ENCODE measurements around the gene FAM222B. TPM values are rescaled to one million over a fixed set of nuclear protein-coding genes. Genes with fewer than 3 reads are reported as not detected.
"Not testable (repeated sequence)": the region's sequence is repeated elsewhere in the genome, so short reads cannot be mapped to it uniquely, and the experiment has no call there.

Gene FAM222B
- total and polyA plus RNA-seq, 12 donors: 4.9 to 18.3 (median 13.4) TPM

DNA sequence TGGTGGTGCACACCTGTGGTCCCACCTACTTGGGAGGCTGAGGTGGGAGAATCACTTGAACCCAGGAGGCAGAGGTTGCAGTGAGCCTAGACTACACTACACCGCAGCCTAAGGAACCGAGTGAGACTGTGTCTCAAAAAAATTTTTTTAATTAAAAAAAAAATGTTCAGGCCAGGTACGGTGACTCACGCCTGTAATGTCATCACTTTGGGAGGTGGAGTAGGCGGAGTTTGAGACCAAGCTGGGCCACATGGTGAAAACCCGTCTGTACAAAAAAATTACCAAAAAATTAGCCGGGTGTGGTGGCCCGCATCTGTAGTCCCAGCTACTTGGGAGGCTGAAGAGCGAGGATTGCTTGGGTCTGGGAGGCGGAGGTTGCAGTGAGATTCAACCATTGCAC lies 3.6 kb upstream of the FAM222B start:
- DNase-seq: no peak
- 84 to 92% (median 89%) methylated on average over 10 of the region's 10 CpGs for WGBS, 4 donors
- Histone ChIP-seq H3K27ac (no peak overlapping the region), H3K27me3 (no peaks in the 10 kb centered on the region), H3K4me1 (replicated peaks in 1 of 2) (peaks cover 5 to 8% of the 10 kb centered on the region in 2 donors), H3K9me3 (replicated peaks in 1 of 3) (no peaks in the 10 kb centered on the region), H3K36me3 (replicated peaks in 1 of 2) (no peaks in the 10 kb centered on the region), H3K4me3 (no peak overlapping the region)
- intact Hi-C loops (cut with DNase I): loop anchor here in 1 of 2 donors (10.0 kb wide), 1 partner anchor 91 kb away; no protein-coding TSS in a partner anchor
- TF ChIP-seq POLR2A (IDR thresholded peaks at IDR 0.05): no peak
- TF ChIP-seq, protein P1, sequence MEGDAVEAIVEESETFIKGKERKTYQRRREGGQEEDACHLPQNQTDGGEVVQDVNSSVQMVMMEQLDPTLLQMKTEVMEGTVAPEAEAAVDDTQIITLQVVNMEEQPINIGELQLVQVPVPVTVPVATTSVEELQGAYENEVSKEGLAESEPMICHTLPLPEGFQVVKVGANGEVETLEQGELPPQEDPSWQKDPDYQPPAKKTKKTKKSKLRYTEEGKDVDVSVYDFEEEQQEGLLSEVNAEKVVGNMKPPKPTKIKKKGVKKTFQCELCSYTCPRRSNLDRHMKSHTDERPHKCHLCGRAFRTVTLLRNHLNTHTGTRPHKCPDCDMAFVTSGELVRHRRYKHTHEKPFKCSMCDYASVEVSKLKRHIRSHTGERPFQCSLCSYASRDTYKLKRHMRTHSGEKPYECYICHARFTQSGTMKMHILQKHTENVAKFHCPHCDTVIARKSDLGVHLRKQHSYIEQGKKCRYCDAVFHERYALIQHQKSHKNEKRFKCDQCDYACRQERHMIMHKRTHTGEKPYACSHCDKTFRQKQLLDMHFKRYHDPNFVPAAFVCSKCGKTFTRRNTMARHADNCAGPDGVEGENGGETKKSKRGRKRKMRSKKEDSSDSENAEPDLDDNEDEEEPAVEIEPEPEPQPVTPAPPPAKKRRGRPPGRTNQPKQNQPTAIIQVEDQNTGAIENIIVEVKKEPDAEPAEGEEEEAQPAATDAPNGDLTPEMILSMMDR (IDR thresholded peaks at IDR 0.05): no peak

DNA sequence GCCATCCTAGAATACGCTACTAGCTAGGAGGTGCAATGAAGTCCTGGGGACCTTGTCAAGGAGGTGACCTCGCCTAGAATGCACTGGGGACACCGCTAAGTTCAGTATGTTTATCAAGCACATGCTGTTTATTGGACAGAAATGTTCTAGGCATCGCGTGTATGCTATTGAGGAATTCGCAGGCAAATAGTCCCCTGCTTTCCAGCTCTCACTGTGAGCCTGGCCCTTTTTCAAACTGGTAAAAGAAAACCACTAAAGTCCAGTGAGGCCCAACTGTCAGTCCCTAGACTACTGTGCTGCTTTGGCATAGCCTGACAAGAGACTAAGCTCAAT lies 1.2 kb upstream of the FAM222B start:
- intact Hi-C loops (cut with DNase I): loop anchor here in 1 of 2 donors (10.0 kb wide), 1 partner anchor 89 kb away; no protein-coding TSS in a partner anchor
- 91 to 96% (median 93%) methylated on average over 6 of the region's 6 CpGs for WGBS, 4 donors

DNA sequence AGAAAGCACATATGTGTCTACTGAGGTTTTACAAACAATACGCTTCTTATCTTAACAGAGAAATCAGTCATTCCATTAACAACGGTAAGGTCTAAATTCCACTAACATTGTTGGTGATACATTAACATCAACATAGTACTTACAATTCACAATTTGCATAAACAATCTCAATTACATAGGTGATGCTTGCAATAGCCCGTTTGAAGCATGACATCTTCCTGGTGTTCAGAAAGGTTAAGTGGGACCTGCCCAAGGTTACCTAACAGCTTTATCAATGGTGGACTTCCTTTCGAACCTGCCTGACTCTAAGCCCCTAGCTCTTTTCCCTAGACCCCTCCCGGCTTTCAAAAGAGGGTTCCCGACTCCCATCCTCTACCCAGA lies 699 bp downstream of the FAM222B start:
- Histone ChIP-seq H3K36me3 (replicated peaks in 1 of 2) (no peaks in the 10 kb centered on the region), H3K4me1 (replicated peaks in 1 of 2) (peaks cover 5 to 10% of the 10 kb centered on the region in 2 donors), H3K4me3 (peak overlapping the region; percentile 21 to 89 (median 56)), H3K27ac (peak overlapping the region in 2 of 5 donors; percentile 69 to 86), H3K27me3 (no peaks in the 10 kb centered on the region), H3K9me3 (replicated peaks in 1 of 3) (no peaks in the 10 kb centered on the region)
- intact Hi-C loops (cut with DNase I): loop anchor here in 1 of 2 donors (10.0 kb wide), 1 partner anchor 87 kb away; no protein-coding TSS in a partner anchor
- WGBS, 4 donors: 1 to 5% (median 2%) methylated on average over 6 of the region's 6 CpGs
- TF ChIP-seq, protein P1 (IDR thresholded peaks at IDR 0.05): no peak
- no peak for TF ChIP-seq POLR2A (IDR thresholded peaks at IDR 0.05)
- DNase-seq: no peak

More for the DNA sequence above, 1.2 kb upstream of the FAM222B start:
- Histone ChIP-seq H3K4me3 (no peak overlapping the region), H3K9me3 (replicated peaks in 1 of 3) (no peaks in the 10 kb centered on the region), H3K4me1 (replicated peaks in 1 of 2) (peaks cover 5 to 10% of the 10 kb centered on the region in 2 donors), H3K36me3 (replicated peaks in 1 of 2) (no peaks in the 10 kb centered on the region), H3K27ac (no peak overlapping the region), H3K27me3 (no peaks in the 10 kb centered on the region)
- no peak for TF ChIP-seq POLR2A (IDR thresholded peaks at IDR 0.05)
- TF ChIP-seq, protein P1 (IDR thresholded peaks at IDR 0.05): no peak
- no peak for DNase-seq

DNA sequence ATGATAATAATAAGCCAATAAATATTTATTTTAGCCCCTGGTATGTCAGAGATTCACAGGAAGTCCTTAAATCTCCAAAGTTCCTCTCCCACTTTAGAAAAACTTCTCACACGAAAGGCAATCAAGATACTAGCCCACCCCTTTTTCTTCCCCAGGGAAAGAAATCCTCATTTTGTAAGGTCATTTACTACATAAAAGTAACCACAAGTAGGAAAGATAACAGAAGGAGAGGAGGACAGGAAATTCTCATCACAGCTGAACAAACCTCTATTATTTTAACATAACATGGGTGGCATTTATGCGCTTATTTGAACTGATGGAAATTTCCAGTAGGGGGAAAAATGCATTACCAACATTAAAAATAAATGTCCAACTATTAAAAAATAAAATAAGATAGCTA lies 3.4 kb downstream of the FAM222B start:
- TF ChIP-seq, protein P1 (IDR thresholded peaks at IDR 0.05): no peak
- TF ChIP-seq POLR2A (IDR thresholded peaks at IDR 0.05): no peak
- intact Hi-C loops (cut with DNase I): no loop called here
- no peak for DNase-seq
- H3K27ac ChIP-seq: no peak overlapping the region
- no peak overlapping the region for H3K4me3 ChIP-seq
- peaks cover 5 to 10% of the 10 kb centered on the region in 2 donors for H3K4me1 ChIP-seq (replicated peaks in 1 of 2)
- no peaks in the 10 kb centered on the region for H3K27me3 ChIP-seq
- WGBS, 4 donors: 71 to 87% (median 78%) methylated on average over 2 of the region's 2 CpGs
- H3K9me3 ChIP-seq (replicated peaks in 1 of 3): no peaks in the 10 kb centered on the region
- H3K36me3 ChIP-seq (replicated peaks in 1 of 2): no peaks in the 10 kb centered on the region

DNA sequence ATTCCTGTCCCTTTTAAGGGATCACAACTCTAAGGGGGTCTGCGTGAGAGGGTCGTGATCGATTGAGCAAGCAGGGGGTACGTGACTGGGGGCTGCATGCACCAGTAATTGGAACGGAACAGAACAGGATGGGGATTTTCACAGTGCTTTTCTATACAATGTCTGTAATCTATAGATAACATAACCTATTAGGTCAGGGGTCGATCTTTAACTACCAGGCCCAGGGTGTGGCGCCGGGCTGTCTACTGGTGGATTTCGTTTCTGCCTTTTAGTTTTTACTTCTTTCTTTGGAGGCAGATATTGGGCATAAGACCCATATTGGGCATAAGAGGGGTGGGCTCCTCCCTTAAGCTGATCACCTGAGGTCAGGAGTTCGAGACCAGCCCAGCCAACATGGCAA lies 6.0 kb downstream of the FAM222B start:
- H3K9me3 ChIP-seq (replicated peaks in 1 of 3); H3K27ac ChIP-seq; intact Hi-C loops (cut with DNase I); H3K4me3 ChIP-seq; H3K4me1 ChIP-seq (replicated peaks in 1 of 2); H3K36me3 ChIP-seq (replicated peaks in 1 of 2); H3K27me3 ChIP-seq: not testable (repeated sequence)
- peak in 1 of 7 donors; percentile 38 for DNase-seq
- WGBS, 4 donors: 90 to 93% (median 92%) methylated on average over 8 to 10 of the region's 10 CpGs
